Stimulated activated naive CD4-positive, alpha-beta T cell (primary cell): ENCODE data around the gene KATNIP.
"Not testable (repeated sequence)": the region's sequence is repeated elsewhere in the genome, so short reads cannot be mapped to it uniquely, and the experiment has no call there.

Experiments used
- DNase-seq, 6 experiments: peaks; one replicate each; lab custom pipeline; 2025; lab: John Stamatoyannopoulos, UW

The KATNIP gene

GRCh38 chr16:27538528-27538927, 11.4 kb upstream of the KATNIP start:
- no peak for DNase-seq

- DNase-seq, result no peak
Measured at GRCh38 chr16:27539120-27539519, 10.8 kb upstream of the KATNIP start.

GRCh38 chr16:27539636-27540035, 10.3 kb upstream of the KATNIP start:
- no peak for DNase-seq

DNA sequence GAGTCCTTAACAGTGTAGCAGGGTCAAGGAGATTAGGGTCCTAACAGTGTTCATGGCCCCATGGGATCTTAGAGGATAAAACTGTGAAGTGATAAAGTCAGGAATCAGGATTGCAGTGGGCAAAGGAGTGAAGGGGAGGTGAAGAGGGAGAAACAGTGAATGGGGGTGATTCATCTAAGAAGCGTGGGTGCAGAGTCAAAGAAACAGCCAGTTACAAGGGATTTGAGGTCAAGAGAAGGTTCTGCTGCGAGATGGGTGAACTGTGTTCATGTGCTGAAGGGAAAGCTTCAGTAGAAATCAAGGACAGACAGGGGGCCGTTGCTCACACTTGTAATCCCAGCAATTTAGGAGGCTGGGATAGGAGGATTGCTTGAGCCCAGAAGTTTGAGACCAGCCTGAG, 6.1 kb upstream of the KATNIP start:
- no peak for DNase-seq

DNA sequence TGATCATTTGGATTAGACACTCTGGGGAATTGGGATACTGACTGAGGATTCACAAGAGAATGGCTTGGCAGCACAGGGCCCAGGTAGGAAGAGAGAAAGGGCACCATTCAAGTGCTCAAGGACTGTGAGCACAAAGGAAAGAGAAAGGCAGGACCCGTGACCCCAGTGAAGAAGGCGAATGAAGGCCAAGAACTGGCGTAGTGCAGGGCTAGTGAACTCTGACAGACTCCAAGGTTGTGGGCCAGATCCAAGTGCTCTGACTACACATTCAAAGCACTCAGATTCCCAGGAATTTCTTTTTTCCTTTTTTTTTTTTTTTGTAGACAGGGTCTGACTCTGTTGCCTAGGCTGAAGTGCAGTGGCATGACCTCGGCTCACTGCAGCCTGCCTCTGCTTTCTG, 5.3 kb upstream of the KATNIP start:
- DNase-seq, result no peak

GRCh38 chr16:27547134-27547533, 2.8 kb upstream of the KATNIP start:
- DNase-seq, result no peak

DNA sequence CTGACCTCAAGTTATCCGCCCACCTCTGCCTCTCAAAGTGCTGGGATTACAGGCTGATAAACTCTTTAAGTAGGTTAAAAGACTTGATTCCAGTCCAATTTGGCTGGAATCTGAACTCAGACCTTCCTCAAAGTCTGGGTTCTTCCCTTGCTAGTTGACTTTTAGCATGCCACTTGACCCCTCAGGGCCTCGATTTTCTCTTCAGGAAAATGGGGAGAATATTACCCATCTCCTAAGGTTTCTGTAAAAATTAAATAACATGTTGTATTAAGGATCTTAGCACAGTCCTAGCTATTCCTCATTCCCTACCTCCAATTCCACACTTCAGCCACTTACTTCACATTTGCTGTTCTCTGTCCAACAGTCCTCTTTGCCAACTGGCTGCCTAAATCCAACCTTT, 2.1 kb upstream of the KATNIP start:
- no peak for DNase-seq

DNA sequence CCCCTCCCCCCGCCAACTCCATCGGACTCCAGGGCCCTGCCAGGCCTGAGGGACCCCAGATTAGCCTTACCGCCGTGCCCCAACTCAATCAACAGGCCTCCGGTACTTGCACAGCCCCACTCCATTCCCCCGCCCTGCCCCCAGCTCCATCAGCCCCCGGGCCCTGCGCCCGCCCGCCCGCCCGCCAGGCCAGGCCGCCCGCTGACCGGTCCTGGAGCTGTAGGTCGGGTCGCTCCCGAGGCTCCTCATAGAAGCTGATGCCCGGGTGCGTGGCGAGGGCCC, 539 bp upstream of the KATNIP start:
- no peak for DNase-seq

DNA sequence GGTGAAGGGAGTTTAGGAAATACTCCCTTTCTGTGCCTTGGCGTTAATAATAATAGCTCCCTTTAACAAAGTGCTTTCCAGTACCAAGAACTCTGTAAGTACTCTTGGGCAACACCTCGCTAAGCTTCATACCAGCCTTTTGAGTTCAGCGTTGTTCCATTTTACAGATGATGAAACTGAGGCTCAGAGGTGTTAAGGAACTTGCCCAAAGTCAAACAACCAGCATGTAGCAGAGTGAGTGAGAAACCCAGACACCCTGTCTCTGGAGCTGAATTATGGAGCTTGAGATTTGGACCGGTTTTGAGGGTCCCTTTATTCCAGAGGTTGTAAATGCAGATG, 607 bp downstream of the KATNIP start:
- no peak for DNase-seq

- DNase-seq, result no peak
Measured at GRCh38 chr16:27551036-27551435, 1.1 kb downstream of the KATNIP start.

- no peak for DNase-seq
Measured at GRCh38 chr16:27556471-27556870, 6.5 kb downstream of the KATNIP start.

DNA sequence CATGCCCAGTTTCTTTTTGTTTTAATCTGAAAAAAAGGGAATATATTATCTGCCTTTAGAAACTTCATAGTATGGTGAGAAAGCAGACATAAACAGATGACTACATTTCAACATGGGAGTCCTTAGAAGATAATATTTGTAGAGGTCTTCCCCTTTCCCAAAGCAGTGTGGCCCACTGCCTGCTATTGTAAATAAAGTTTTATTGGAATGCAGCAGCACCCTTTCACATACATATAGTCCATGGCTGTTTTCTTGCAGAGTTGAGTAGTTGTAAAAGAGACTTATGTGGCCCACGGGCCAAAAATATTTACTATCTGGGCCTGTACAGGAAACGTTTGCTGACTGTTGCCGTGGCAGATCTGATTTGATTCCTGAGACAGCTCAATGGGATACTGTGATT, 8.5 kb downstream of the KATNIP start:
- DNase-seq, result no peak

GRCh38 chr16:27558932-27559331, 9.0 kb downstream of the KATNIP start:
- no peak for DNase-seq

DNA sequence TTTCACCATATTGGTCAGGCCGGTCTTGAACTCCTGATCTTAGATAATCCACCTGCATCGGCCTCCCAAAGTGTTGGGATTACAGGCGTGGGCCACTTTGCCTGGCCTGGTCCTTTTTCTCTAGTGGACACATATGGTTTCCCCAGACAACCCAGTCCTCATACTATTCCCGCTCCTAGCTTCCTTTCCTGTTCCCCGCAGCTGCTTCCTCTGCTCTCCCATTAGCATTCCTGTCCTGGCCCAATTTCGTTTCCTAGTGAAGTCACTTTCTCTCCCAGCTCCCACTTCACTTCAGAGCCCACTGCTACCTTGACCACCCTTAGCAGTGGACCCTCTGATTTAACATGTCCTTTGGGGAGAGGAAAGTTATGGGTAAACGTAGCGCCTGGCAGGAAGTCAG, 11.3 kb downstream of the KATNIP start:
- DNase-seq, result no peak

DNA sequence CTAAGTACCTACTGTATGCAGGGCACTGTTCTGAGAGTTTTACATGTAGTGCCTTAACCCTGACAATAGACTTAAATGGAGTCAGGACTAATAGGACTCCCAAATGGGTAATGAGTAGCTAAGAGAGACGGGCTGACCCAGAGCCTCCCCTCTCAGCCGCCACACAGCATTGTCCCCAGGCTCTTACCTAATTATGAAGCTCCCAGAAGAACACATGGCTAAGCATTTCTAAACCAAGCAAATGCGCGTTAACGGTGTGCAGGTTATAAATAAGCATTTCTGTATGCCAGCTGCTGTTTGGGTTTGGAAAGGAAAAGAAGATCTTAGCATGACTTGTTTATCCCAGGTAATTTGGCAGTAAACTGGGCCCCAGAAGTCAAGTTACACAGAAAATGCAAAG, 14.3 kb downstream of the KATNIP start:
- no peak for DNase-seq

DNA sequence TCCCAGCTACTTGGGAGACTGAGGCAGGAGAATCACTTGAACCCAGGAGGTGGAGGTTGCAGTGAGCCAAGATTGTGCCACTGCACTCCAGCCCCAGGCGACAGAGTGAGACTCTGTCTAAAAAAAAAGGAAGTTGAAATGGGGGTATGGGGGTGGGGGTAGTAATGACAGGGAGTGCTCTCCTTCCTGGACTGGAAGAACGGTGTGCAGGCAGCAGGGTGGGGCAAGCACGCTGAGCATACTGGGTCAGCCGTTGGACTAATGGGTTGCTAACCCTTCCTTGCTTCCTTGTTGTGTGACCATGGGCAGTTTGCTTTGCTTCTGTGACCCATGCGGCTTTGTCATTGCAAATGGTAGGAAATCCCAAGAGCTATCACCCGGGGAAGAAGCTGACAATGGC, 16.5 kb downstream of the KATNIP start:
- DNase-seq, result no peak

DNA sequence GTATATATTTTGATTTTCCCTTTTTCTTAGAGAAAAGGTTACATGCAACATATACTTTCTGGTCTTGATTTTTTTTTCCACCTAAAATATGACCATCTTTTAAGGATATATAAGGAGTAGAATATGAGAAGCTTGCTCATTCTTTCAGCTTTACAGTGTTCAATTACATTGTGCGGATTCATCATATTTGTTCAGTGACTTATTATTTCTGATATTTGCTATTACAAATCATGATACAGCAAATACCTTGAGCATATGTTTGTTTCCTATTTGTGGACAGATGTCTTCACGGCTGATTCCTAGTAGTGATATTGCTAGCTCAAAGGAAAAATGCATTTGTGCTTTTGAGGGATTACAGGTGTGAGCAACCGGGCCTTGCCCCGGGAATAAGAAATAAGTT, 18.1 kb downstream of the KATNIP start:
- no peak for DNase-seq

DNA sequence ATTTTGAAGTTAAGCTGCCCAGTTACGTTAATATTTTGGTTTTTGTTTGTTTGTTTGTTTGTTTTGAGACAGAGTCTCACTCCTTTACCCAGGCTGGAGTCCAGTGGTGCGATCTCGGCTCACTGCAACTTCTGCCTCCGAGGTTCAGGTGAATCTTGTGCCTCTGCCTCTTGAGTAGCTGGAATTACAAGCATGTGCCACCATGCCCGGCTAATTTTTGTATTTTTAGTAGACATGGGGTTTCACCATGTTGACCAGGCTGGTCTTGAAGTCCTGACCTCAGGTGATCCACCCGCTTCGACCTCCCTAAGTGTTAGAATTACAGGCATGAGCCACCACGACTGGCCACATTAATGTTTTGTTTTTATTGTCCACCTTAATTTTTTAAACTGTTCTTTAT, 21.0 kb downstream of the KATNIP start:
- DNase-seq, result not testable (repeated sequence)

DNA sequence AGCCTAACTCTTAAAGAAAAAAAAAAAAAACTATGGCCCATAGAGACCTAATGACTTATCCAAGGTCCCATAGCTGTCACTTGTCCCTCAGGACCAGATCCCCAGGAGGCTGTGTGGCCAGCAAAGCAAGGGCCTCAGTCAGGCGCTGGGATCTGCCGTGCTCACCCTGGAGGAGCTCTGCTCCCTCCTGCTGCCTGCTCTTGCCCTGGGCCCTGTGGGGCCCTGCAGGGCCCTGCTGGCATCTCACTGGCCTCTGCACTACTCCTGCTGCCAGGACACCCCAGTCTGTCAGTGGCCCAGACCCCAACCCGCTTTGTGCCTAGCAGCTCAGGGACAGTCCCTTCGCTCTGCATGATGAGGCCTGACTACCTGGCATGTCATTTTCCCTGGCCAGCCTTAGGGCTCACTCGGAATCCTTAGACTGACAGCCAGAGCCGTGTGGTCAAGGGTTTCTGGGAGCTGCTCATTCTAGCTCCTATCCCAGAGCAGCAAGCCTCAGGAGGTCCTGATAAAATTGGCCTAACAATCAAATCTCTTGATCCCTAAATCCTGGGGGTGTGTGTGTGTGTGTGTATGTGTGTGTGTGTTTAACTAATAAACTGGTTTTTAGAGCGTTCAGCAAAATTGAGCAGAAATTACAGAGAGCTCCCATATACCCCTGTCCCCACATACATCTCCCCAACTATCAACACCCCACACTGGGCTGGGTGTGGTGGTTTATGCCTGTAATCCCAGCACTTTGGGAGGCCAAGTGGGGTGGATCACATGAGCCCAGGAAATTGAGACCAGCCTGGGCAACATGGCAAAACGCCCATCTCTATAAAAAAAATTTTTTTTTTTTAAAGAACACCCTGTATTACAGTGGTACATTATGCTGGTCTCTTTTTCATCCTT, 21.7 kb downstream of the KATNIP start:
- no peak for DNase-seq

DNA sequence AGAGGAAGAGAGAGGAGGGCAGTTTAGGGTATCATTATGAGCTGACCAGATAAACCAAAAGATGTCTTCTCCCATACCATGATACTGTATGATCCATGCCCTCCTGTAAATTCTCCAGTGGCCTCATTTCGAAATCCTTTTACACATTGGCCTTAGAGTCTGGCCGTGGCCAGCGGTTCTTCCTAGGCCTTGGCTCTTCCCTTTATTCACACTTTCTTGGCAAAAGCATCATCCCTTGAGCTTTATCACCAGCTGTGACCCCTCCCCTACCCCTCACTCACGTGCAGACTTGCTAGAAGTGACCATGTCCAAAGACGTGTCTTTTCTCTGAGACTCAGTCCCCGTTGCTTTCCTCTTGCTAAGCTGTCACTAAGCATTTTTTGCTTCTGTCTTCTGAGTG, 22.8 kb downstream of the KATNIP start:
- DNase-seq, result no peak

DNA sequence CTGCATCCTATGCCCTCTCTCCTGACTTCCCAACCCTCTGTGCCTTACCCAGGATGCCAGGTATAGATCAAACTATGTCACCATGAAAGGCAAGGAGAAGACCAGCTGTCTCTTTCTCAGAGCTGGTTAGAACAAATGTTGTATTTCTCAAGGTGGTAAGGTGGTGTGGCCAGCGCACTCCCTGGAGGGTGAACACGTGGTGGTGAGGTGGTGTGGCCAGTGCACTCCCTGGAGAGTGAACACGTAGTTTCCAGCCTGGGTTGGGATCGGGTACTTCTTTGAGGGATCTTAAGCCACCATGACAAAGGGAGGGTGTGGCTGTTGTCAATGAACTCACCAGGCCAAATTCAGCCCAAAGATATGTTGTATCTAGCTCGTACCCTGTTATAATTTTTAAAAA, 26.8 kb downstream of the KATNIP start:
- no peak for DNase-seq

- no peak for DNase-seq
Measured at GRCh38 chr16:27579087-27579980, 29.4 kb downstream of the KATNIP start.

DNA sequence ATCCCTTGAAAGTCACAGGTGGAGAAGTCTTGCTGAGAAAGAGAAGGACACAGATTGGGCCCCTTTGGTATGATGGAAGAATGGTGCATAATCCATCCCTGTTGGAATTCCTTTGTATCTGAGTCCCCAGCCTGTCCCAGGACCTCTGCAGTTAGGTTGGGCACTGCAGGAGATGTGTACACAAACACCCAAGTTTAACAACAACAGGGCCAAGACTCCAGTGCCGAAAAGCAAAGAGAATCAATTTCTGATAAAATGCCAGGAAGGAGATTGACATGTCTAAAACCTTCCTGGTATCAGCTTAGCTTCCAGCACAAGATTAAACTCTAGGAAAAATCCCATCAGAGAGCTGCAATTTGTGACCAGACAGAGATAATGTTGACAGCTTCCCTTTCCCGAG, 32.9 kb downstream of the KATNIP start:
- DNase-seq, result no peak

GRCh38 chr16:27583634-27584033, 33.7 kb downstream of the KATNIP start:
- DNase-seq, result no peak
